ENCODE data around the gene SOS2.

Gene SOS2

DNA sequence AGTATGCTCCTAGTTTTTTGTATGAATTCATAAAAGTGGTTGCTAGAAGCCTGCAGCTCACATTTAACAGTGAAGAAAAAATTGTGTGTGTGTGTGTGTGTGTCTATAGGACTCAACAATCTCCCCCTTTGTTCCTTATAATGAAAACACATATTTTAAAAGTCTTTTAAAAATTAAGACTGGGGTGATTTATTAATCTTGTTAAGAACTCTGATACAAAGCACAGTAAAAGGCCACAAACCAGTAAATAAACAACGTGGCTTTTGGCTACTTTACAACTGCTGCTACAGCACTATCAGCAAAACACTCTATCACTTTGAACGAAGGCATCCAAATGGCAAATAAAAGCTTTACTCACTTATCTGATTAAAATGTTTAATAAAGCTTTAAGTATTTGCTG lies 114.4 kb downstream of the SOS2 start:
- DNase-seq (ENCODE audit: low read depth in 4 of 4, low spot score in 1 of 4) = no peak

DNA sequence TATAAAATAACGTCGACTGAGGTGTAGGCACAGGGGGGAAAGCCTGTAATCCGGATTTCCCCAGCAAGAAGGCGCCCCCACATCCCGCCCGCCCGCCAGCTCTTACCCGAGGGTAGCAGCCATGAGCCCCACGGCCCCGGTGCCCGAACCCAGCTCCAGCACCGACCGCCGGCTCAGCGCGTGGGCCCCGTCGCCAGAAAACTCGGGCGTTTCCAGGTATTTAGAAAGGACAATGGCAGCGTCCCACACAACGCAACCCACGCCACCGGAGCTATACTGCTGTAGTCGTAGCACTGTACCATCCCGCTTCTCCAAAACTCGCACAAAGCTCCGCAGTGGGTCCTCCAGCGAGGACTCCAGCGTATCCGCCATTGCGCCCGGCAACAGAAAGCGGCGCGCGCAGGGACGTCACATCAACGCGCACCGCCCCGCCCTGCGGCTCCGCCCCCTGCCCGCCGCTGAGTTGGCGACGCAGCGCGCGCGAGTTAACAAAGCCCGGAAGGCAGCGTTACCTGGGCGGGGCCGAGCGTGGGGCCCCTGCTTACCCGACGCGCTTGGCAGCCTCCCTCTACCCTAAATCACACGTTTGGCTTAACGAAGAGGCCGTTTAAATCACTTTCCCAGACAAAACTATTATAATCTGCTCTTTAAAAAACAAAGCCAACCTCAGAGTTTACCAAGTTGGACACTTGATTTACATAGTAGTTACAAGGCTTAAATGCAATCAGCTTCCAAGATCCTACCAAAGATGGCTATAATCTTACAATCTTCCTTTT lies 115.0 kb downstream of the SOS2 start, which contains the start of gene VCPKMT:
TSS of gene VCPKMT (minus strand) at position 392 of the 776 bp plus-strand sequence. CDS start at position 372, 20 bp downstream.
- DNase-seq (ENCODE audit: low read depth in 4 of 4, low spot score in 1 of 4) = peak; percentile 92 to 96 (median 93)

DNA sequence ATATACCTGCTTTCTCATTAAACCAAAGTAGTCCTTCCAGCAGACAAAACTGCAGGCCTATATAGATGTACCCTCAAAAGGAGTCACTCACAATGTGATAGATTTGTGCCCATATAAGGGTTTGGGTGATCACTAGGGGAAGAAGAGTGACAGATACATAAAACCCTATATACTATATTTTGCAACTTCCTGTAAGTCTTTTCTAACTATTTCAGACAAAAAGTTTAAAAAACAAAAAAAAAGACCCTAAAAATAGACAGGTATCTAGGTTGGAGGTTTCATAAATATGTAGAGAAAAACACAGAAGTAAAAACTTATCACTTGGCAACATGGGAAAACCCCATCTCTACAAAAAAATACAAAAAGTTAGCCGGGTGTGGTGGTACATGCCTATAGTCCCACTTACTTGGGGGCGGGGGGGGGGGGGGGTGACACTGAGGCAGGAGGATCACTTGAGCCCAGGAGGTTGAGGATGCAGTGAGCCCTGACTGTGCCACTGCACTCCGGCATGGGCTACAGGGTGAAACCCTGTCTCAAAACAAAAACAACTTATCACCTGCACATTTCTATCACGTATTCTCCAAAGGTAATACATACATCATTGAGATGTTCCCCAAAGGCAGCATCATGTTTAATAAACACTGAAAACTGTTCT lies 117.9 kb downstream of the SOS2 start:
- DNase-seq (ENCODE audit: low read depth in 4 of 4, low spot score in 1 of 4) = no peak

DNA sequence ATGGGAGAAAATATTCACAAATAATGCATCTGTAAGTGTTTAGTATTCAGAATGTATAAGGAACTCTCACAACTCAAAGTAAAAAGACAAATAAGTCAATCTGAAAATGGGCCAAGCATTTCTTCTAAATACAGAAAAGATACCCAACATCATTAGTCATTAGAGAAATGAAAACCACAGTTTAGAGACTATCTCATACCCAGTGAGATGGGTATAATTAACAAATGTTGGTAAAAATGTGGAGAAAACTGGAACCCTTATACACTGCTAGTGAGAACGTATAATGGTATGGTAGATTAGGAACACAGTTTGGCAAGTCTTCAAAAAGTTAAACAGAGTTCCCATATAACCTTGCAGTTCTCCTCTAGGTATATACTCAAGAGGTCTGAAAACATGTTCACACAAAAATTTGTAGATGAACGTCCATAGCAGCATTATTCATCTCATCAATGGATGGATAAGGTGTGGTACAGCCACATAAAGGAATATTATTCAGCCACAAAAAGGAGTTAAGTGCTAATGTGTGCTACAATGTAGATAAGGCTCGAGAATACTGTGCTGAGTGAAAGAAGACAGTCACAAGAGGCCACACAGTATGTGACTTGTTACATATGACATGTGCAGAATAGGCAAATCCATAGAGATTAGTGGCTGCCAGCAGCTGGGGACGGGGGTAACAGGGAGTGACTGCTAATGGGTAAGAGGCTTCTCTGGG lies 120.9 kb downstream of the SOS2 start:
- no peak for DNase-seq (ENCODE audit: low read depth in 4 of 4, low spot score in 1 of 4)

DNA sequence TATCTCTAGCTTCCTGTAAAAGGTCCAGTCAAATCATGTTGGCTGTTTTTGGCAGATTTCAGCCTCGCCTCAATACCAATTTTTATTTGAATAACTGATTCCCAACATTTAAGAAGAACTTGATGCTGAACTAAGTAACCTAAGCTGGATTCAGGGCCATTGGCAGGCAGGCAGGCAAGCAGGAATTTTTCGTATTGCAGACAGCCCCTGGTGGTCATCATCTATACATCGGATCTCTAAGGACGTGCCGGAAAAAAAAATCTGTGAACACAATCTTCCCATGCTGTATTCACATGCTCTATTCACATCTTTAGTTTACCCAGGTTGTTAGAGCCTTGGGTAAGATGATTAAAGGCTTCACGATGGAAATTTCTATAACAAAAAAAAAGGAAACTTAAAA lies 122.0 kb downstream of the SOS2 start:
- DNase-seq (ENCODE audit: low read depth in 4 of 4, low spot score in 1 of 4) = no peak

DNA sequence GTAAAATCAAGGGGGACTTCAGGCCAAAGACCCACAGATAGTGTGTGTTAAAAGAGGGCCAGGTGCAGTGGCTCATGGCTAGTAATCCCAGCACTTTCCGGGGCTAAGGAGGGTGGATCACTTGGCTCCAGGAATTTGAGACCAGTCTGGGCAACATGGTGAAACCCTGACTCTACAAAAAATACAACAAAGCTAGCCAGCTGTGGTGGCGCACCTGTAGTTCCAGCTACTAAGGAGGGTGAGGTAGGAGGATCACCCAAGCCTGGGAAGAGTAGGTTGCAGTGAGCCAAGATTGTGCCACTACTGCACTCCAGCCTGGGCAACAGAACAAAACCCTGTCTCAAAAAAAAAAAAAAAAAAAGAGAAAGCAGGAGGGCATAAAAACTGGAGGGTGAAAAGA lies 123.5 kb downstream of the SOS2 start:
- no peak for DNase-seq (ENCODE audit: low read depth in 4 of 4, low spot score in 1 of 4)

DNA sequence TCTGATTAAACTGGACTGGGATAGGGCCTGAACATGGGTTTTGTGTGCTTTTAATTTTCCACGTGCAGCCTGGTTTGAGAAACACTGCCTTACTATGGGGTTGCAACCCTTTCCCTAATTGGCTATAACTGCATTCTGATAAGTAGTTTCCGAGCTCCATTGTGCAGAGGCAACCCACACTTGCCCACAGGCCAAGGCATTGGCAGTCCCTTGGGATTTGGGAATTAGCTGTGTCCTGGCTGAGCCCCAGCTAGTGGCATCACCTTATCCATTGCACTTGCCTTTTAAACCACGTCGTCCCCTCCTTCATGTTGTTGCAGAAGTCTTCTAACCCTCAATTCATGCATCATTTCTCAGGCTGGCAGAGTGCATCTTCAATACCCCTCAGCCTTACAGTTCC lies 125.2 kb downstream of the SOS2 start:
- DNase-seq (ENCODE audit: low read depth in 4 of 4, low spot score in 1 of 4) = no peak

DNA sequence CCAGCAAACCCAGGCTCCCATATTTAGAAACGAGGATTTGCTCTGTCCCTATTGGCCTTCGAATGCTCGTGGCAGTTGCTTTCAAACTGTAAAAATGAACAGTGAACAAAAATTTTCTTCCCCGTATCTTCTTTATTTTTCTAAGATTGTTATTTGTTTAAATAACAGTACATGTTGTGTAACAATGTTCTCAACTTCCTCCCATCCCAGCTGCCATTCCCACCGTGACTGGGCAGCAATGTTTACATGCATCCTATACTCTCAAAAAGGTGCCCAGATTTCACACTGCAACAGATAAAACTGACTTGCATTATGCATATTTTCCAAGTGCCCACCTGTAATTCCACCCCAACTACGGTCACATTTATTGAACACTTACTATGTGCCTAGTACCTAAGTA lies 127.8 kb downstream of the SOS2 start:
- DNase-seq (ENCODE audit: low read depth in 4 of 4, low spot score in 1 of 4) = no peak

DNA sequence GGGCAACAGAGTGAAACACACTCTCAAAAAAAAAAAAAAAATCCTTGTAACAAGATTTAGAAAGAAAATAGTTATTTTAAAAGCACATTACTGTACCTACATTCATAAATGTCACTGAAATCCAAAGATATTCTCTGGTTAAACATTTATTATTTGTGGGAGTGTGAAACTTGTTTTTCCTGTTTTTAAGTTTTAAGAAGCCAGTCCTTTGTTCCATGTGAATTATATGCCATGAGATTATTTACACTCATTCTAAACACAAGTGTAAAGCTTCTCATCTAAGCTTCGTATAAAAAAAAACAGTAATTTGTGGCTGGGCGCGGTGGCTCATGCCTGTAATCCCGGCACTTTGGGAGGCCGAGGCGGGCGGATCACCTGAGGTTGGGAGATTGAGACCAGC lies 130.0 kb downstream of the SOS2 start:
- DNase-seq (ENCODE audit: low read depth in 4 of 4, low spot score in 1 of 4) = no peak

DNA sequence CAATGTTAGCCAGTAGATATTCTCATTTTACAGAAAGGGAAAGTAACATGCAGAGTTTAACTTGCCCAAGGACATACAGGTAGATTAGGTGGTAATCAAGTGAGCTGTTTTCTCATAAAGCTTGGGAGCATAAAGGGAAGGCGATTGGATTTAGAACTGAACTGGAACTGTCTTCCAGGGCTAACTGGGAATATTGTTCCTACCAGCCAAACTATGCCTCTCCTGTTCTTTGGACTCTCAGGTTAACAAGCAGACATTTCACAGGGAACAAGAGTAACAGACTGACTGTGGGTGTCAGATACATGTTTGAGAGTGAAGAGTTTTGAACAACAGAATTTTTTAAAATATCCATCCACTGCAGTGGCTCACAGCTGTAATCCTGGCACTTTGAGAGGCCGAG lies 130.6 kb downstream of the SOS2 start:
- no peak for DNase-seq (ENCODE audit: low read depth in 4 of 4, low spot score in 1 of 4)

DNA sequence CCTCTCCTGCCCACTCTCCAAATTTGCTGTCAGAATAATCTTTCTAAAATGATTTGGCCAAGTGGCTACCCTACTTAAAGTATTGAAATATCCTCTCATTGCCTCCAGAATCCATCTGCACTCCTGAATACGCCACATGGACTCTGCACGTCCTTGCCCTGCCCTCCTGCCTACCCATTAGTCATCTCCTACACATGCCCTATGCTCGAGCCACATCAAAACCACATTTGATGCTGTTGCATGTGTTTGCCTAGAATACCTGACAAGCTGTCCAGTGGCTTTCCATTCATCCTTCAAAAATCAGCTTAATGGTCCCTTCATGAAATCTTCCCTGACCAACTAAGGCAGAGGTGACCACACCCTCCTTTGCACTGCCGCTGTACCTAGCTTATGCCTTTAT lies 132.0 kb downstream of the SOS2 start:
- DNase-seq (ENCODE audit: low read depth in 4 of 4, low spot score in 1 of 4) = no peak

DNA sequence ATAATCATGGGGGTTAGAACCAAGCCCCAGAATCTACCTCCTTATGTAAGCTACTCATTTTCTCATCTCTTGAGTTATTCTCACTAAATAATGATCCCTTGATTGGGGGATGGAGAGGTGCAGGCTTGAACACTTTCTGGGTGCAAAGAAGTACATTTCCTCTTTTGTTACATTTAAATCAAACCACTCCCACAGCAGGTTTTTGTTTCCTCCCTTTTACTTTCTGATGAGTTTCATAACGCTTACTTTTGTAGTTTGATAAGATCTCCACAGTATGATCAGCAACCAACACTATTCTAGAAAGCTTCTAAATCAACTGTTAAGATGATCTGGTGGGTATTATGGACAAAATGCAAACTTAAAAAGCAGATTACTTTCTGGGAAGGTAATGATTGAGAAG lies 135.5 kb downstream of the SOS2 start:
- no peak for DNase-seq (ENCODE audit: low read depth in 4 of 4, low spot score in 1 of 4)

DNA sequence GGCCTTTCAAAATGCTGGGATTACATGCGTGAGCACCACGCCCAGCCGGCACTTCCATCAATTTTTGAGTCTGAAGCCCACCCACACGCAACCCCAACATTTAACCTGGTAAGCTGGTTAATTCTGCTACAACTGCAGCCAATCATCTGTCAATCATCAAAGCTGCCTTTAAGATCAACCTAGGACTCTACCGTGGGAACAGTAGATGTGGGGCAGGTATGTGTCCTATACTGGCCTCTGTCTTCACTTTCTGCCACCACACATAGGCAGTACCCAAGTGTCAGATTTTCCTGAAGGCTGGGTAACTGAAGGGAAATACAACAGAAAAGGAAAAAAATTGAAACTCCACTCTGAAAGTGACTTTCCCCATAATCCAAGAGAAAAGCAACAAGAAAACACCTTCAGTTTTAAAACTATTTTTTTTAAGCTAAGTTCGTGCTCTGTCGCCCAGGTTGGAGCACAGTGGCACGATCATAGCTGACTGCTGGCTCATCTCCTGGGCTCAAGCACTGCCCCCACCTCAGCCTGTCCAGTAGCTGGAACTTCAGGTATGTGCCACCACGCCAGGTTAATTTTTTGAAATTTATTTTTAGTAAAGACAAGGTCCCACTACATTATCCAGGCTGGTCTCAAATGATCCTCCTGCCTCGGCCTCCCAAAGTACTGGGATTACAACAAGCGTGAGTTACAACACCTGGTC lies 137.2 kb downstream of the SOS2 start:
- DNase-seq (ENCODE audit: low read depth in 4 of 4, low spot score in 1 of 4) = no peak

DNA sequence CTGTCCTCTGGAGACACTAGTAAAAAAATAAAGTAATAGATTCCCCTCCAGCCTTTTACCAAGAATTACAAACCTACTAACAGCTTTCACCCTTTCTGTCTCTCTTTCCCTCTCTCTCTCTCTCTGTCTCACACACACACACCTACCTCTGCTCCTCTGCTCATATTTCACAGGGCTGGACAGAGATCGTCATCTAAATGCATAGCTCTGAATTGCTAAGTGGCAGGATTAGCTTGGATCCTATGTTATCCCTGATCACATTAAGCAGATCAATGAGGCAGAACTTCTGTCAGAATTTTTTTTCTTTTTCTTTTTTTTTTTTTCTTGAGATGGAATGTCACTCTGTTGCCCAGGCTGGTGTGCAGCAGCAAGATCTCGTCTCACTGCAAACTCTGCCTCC lies 137.9 kb downstream of the SOS2 start:
- DNase-seq (ENCODE audit: low read depth in 4 of 4, low spot score in 1 of 4) = no peak

DNA sequence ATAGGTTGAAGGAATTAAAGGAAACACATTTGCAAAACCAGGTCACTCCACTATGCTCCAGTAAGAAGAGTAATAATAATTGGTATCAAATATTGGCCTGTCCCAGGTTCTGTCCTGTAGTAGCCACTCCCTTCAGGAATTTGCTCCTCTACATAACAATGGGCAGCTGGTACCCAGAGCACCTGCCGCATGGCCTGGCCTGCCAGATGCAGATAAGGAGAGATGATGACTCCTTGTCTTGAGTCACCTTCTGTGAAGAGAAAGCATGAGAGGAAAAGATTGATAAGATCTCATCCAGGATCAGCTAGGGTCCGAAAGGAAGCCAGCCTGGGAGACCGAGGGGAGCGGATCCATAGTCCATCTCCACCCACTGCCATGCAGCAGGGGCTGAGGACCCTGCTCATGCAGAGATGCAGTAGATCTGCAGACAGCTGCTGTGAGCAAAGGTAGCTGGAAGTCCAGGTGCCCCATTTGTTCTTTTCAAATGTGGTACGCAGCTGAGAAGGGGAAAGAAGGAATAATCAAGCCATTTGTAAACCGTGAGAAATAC lies 139.3 kb downstream of the SOS2 start:
- no peak for DNase-seq (ENCODE audit: low read depth in 4 of 4, low spot score in 1 of 4)

DNA sequence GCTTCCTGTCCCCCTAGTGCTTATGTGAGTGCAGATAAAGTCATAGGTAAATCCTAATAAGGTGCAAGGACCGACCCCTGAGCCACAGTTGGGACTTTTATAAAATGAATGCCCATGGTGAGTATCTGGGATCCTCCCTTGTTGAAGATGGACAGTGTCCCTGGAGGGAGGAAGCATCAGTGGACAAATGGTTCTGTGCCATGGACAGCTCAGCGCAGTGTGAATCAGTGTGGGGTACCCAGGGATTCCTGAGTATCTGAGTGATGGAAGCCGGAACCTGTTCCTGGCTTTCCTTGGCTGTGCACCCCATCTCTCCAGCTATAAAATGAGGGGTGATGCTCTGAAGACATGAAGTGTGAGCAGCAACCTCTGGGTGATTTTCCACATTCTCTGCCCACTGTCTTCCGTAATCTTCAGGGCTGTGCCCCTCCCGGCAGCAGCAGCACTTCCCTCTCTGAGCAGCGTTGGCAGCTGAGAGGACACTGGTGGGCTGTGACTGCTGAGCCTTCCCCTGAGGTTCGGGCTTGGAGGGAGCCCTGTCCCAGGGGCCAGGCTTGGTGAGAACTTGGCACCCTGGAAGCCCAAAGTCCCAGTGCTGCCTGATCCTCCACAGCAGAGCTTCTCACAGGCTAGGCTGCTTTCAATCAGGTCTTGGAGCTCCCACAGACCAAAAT lies 140.0 kb downstream of the SOS2 start:
- no peak for DNase-seq (ENCODE audit: low read depth in 4 of 4, low spot score in 1 of 4)

DNA sequence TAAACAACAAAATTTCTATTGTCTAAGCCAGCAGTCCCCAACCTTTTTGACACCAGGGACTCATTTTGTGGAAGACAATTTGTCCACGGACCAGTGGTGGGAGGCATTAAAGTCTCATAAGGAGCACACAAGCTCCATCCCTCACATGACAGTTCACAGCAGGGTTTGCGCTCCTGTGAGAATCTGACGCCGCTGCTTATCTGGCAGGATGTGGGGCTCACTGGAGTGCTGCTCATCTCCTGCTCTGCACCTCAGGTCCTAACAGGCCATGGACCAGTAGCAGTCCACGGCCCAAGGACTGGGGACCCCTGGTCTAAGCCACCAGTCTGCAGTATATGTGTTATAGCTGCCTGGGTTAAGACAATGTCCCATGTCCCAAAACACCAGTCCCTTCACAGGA lies 142.2 kb downstream of the SOS2 start:
- DNase-seq (ENCODE audit: low read depth in 4 of 4, low spot score in 1 of 4) = peak in 1 of 4 experiments; percentile 11

DNA sequence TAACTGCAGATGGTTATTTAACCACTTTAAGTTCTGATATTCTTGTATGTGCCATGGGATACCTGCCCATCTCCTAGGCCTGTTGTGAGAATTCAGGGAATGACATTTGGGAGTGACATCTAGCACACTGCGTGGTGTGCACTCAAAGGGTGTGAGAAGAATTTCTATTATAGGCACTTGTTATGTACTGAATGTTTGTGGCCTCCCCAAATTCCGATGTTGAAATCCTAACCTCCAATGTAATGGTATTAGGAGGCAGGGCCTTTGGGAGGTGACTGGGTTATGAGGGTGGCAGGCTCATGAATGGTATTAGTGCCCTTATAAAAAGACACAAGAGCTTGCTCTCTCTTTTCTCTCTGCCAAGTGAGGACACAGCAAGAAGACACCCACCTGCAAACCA lies 142.6 kb downstream of the SOS2 start:
- DNase-seq (ENCODE audit: low read depth in 4 of 4, low spot score in 1 of 4) = no peak

DNA sequence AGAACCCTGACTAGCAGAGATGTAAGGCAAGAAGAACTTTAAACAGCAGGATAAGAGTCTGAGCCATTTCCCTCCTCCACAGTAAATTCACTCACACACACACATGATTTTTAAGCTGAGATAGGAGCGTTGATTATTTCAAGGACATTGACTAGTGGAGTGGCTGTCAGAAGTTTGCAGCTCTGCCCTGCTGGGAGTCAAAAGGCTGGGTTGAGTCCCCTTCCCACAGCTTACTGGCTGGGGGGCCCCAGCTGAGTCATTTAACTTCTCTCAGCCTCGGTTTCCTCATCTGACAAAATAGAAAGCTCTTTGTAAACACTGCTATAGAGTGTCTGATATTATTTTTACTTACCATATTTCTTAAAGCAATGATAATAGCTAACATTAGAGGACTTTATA lies 143.3 kb downstream of the SOS2 start:
- DNase-seq (ENCODE audit: low read depth in 4 of 4, low spot score in 1 of 4) = no peak

DNA sequence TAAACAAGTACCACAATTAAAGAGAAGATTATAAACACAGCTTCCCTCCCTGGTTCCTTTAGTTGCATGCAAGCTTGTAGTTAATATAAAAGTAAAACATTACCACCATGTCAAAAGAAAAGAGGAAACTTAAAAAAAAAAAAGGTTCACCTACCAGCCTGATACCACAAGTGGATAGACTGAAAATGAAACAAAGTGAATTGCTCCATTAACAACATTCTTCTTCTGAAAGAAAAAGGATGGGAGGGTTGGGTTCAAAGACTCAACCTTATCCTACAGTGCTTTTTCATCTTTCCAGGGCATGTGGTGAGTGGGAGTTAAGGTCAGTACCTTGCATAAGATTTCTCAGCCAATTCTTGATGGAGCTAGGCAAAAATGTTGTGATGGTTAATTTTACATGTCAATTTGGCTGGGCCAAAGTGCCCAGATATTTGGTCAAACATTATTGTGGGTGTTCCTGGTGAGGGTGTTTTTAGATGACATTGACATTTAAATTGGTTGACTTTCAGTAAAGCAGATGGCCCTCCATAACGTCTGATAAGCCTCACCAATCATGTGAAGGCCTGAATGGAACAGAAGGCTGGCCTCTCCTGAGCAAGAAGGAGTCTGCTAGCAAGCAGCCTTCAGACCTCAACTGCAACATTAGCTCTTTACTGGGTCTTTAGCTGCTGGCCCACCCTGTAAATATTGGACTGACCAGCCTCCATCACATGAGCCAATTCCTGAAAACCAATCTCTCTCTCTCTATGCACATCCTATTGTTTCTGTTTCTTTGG lies 143.8 kb downstream of the SOS2 start:
- no peak for DNase-seq (ENCODE audit: low read depth in 4 of 4, low spot score in 1 of 4)
